ENCODE results near the gene ARHGAP20. TPM values are rescaled to one million over a fixed set of nuclear protein-coding genes. Genes with fewer than 3 reads are reported as not detected.

Gene ARHGAP20
- total RNA-seq, 1 experiment from 2014 or later = 0.04 TPM

- Histone ChIP-seq H3K9ac (ENCODE audit: extremely low read depth, insufficient read length, low read length) (no peak overlapping the region), H3K9me3 (ENCODE audit: control insufficient read depth, low read depth, low read length) (no peaks in the 10 kb centered on the region), H3K18ac (ENCODE audit: insufficient read length, low read depth, low read length) (no peak overlapping the region), H3K4ac (ENCODE audit: low read depth, low read length) (no peak overlapping the region), H4K8ac (replicated peaks; ENCODE audit: insufficient read length, low read depth, low read length) (no peak overlapping the region), H3K4me1 (ENCODE audit: insufficient read depth, low read length) (no peaks in the 10 kb centered on the region), H2BK20ac (ENCODE audit: low read depth, low read length, poor library complexity, severe bottlenecking) (no peak overlapping the region), H3K79me1 (ENCODE audit: insufficient read depth, low read depth, low read length, poor library complexity, severe bottlenecking) (no peaks in the 10 kb centered on the region), H3K27ac (ENCODE audit: insufficient read length, low read depth, low read length) (no peak overlapping the region), H2BK120ac (ENCODE audit: low read depth, low read length, poor library complexity, severe bottlenecking) (no peak overlapping the region), H4K5ac (ENCODE audit: insufficient read length, low read depth, low read length) (no peak overlapping the region), H2BK12ac (ENCODE audit: insufficient read length, low read depth, low read length) (no peak overlapping the region), H4K20me1 (ENCODE audit: control insufficient read depth, insufficient read depth, insufficient read length) (no peaks in the 10 kb centered on the region), H3K56ac (ENCODE audit: insufficient read length, low read depth, low read length) (no peak overlapping the region), H4K91ac (ENCODE audit: insufficient read length, low read depth, low read length) (no peak overlapping the region), H3K27me3 (ENCODE audit: insufficient read depth, low read length) (no peaks in the 10 kb centered on the region), H2AK5ac (ENCODE audit: insufficient read length, low read length) (no peak overlapping the region), H3K79me2 (ENCODE audit: insufficient read depth, low read length) (no peaks in the 10 kb centered on the region), H2BK5ac (ENCODE audit: insufficient read length, low read length) (no peak overlapping the region), H2AFZ (ENCODE audit: low read length) (no peak overlapping the region), H3K23me2 (ENCODE audit: insufficient read length, low read depth, low read length, poor library complexity, severe bottlenecking) (no peaks in the 10 kb centered on the region), H3K14ac (ENCODE audit: insufficient read depth, low read length) (no peak overlapping the region), H3K4me2 (ENCODE audit: insufficient read depth, insufficient read length, low read length) (no peak overlapping the region), H3T11ph (ENCODE audit: low read length) (no peak overlapping the region), H3K23ac (ENCODE audit: insufficient read length, low read depth, low read length) (no peak overlapping the region), H2BK15ac (ENCODE audit: low read depth, low read length) (no peak overlapping the region)
- Mint-ChIP-seq H3K9me3 (no peaks in the 10 kb centered on the region), H3K36me3 (ENCODE audit: insufficient read depth in 1 of 3, low read depth in 3 of 3) (no peaks in the 10 kb centered on the region), H3K4me1 (no peaks in the 10 kb centered on the region), H3K4me3 (no peak overlapping the region), H3K27me3 (ENCODE audit: low read depth) (no peaks in the 10 kb centered on the region), H3K27ac (no peak overlapping the region)
- no peak for TF ChIP-seq CTCF (conservative IDR thresholded peaks at IDR 0.05)
- WGBS (ENCODE audit: extremely low coverage, insufficient read length, low lambda C conversion rate) = no CpG with 5 or more reads among the region's 2 CpGs
- no peak for DNase-seq
These were observed 32.8 kb downstream of the ARHGAP20 start for GRCh38 chr11:110679323-110679975.

All from H9 (cell line).